22Rv1 (cell line): ENCODE measurements around the gene IGF1R.

Source experiments
- H3K27ac ChIP-seq: fragments of 450-650 bp; 2 replicates; pipeline ENCODE4 v1.5.1; 2017
- CTCF ChIP-seq: fragments of 450-650 bp; IDR thresholded peaks from 2 replicates; pipeline ENCODE4 v1.5.1; 2017; ENCODE audit warnings: mild to moderate bottlenecking
- ZFX ChIP-seq: fragments of 450-650 bp; IDR thresholded peaks from 2 replicates; pipeline ENCODE4 v1.6.1; 2017; ENCODE audit warnings: antibody characterized with exemption, borderline replicate concordance

The IGF1R gene

GRCh38 chr15:98649472-98650416 lies 1.4 kb downstream of the IGF1R start:
- TF ChIP-seq ZFX (no peak), CTCF (no peak; the same call in 1 of the 2 replicates)
- no peak overlapping the region for H3K27ac ChIP-seq

- H3K27ac ChIP-seq, result no peak overlapping the region
- TF ChIP-seq CTCF, result no peak
- TF ChIP-seq ZFX, result no peak
Measured at GRCh38 chr15:98650417-98651035, 2.2 kb downstream of the IGF1R start.

- no peak overlapping the region for H3K27ac ChIP-seq
- no peak for TF ChIP-seq ZFX
- no peak for TF ChIP-seq CTCF
Measured at GRCh38 chr15:98651036-98651481, 2.7 kb downstream of the IGF1R start.

GRCh38 chr15:98651581-98652220 lies 3.4 kb downstream of the IGF1R start:
- TF ChIP-seq ZFX, result no peak
- no peak for TF ChIP-seq CTCF
- no peak overlapping the region for H3K27ac ChIP-seq

GRCh38 chr15:98653686-98654085 lies 5.3 kb downstream of the IGF1R start:
- H3K27ac ChIP-seq, result no peak overlapping the region
- TF ChIP-seq ZFX (no peak), CTCF (no peak)

- TF ChIP-seq CTCF (no peak), ZFX (no peak)
- no peak overlapping the region for H3K27ac ChIP-seq
Measured at GRCh38 chr15:98654790-98655360, 6.5 kb downstream of the IGF1R start.
